ENCODE results near the gene PADI1. TPM values are rescaled to one million over a fixed set of nuclear protein-coding genes. Genes with fewer than 3 reads are reported as not detected.

PADI1 gene
- total and polyA plus RNA-seq, 2 donors (not counting 1 experiment from before 2014, with no cell fraction given) = not detected

DNA sequence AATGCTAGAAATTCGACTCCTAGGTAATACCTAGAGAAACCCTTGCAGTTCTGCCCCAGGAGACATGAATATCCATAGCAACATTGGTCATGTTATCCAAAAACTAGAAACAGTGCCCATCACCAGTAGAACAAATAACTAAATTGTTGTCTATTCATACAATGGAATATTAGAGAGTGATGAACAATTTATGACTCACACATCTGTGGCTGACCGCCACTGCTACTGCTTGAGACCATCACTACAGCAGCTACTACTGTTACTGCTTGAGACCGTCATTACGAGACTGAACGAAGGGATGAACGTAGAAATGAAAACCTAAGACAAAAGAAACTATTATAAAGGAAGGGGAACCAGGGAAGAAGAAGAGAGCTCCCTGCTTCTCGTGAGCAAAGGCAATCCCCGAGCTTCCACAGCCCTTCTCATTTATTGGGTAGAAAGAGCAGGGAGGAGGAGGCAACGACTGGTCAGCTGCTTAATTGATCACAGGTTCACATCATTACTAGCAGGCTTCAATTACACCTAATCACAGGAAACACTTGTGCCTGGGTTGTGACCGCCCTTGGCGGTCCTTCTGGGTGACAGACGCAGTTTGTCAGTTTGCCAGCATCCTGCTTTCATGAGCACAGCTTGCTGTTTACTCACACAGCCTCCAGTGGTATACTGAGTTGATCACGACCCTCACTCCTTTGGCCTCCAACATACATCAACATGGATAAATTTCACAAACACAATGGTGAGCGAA, 88.9 kb downstream of the PADI1 start:
- POLR2A ChIA-PET = no interaction called here
- TF ChIP-seq, protein P1, sequence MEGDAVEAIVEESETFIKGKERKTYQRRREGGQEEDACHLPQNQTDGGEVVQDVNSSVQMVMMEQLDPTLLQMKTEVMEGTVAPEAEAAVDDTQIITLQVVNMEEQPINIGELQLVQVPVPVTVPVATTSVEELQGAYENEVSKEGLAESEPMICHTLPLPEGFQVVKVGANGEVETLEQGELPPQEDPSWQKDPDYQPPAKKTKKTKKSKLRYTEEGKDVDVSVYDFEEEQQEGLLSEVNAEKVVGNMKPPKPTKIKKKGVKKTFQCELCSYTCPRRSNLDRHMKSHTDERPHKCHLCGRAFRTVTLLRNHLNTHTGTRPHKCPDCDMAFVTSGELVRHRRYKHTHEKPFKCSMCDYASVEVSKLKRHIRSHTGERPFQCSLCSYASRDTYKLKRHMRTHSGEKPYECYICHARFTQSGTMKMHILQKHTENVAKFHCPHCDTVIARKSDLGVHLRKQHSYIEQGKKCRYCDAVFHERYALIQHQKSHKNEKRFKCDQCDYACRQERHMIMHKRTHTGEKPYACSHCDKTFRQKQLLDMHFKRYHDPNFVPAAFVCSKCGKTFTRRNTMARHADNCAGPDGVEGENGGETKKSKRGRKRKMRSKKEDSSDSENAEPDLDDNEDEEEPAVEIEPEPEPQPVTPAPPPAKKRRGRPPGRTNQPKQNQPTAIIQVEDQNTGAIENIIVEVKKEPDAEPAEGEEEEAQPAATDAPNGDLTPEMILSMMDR (IDR thresholded peaks at IDR 0.05) = no peak
- no peak for TF ChIP-seq EZH2 (IDR thresholded peaks at IDR 0.05; ENCODE audit: borderline replicate concordance, insufficient read depth, low read depth, low read length, poor library complexity, severe bottlenecking)
- ATAC-seq (ENCODE audit: low read depth) = no peak
- H3K4me1 Mint-ChIP-seq = no peaks in the 10 kb centered on the region
- intact Hi-C loops (cut with micrococcal nuclease) = no loop called here
- no peak overlapping the region for H3K9ac ChIP-seq (ENCODE audit: low read length)
- H3K4me2 ChIP-seq (replicated peaks; ENCODE audit: low read depth, low read length, poor library complexity, severe bottlenecking) = no peak overlapping the region
- CTCF ChIA-PET = no interaction called here
- 48% methylated on average over 5 of the region's 14 CpGs for WGBS (ENCODE audit: insufficient coverage)
- peaks cover 0 to 9% (median 5%) of the 10 kb centered on the region in 4 experiments for H3K27me3 ChIP-seq (replicated peaks in 1 of 4; ENCODE audit: control extremely low read depth in 1 of 4, control insufficient read depth in 3 of 4, insufficient read depth in 4 of 4, low read length in 3 of 4)
- no peak overlapping the region for H3K4me3 Mint-ChIP-seq
- H3K27ac Mint-ChIP-seq = no peak overlapping the region
- no peaks in the 10 kb centered on the region for H3K36me3 ChIP-seq (replicated peaks in 1 of 2; ENCODE audit: control extremely low read depth in 1 of 2, control insufficient read depth in 1 of 2, extremely low read depth in 1 of 2, insufficient read depth in 2 of 2, low read length in 1 of 2)
- no peaks in the 10 kb centered on the region for H4K20me1 ChIP-seq (ENCODE audit: control insufficient read depth, insufficient read depth, low read length, poor library complexity, severe bottlenecking)
- H3K9me3 ChIP-seq (ENCODE audit: control extremely low read depth in 1 of 3, control insufficient read depth in 2 of 3, insufficient read depth in 1 of 3, low read length in 2 of 3) = no peaks in the 10 kb centered on the region
- no peaks in the 10 kb centered on the region for H3K79me2 ChIP-seq (ENCODE audit: control insufficient read depth, insufficient read depth, low read length)
- DNase-seq = no peak
- no peaks in the 10 kb centered on the region for H3K9me3 Mint-ChIP-seq (ENCODE audit: insufficient read depth)
- H2AFZ ChIP-seq (ENCODE audit: insufficient read depth, low read depth, low read length, poor library complexity, severe bottlenecking) = no peak overlapping the region
- no peaks in the 10 kb centered on the region for H3K4me1 ChIP-seq (ENCODE audit: control insufficient read depth in 2 of 2, insufficient read depth in 2 of 2, low read length in 2 of 2)
- no peak overlapping the region for H3K4me3 ChIP-seq (ENCODE audit: control extremely low read depth in 1 of 5, extremely low read depth in 1 of 5, insufficient read depth in 1 of 5, low read depth in 2 of 5, low read length in 4 of 5)
- no peak overlapping the region for H3K27ac ChIP-seq (ENCODE audit: low read length in 2 of 2)
- H3K27me3 Mint-ChIP-seq = peaks cover 41% of the 10 kb centered on the region

DNA sequence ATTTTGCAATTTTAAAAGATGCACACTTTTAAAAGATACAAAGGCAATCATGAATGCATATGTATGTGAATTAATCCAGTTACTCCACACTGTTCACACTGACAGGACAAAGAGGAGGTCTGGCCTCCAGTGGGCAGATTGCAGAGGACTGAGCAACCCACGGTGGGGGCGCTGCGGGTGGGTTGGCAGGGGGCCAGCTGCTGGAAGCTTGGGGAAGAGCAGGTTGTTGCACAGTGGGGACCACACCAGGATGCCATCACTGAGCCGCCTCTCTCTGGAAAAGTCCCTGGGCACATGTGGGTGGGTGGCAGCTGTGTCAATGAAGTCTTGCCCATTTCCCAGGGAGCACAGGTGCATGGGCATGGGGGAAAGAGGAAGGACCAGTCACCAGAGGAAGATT, 90.4 kb downstream of the PADI1 start:
- peaks cover 41% of the 10 kb centered on the region for H3K27me3 Mint-ChIP-seq
- Histone ChIP-seq H3K79me2 (ENCODE audit: control insufficient read depth, insufficient read depth, low read length) (no peaks in the 10 kb centered on the region), H3K9me3 (ENCODE audit: control extremely low read depth in 1 of 3, control insufficient read depth in 2 of 3, insufficient read depth in 1 of 3, low read length in 2 of 3) (peaks cover 0 to 4% (median 0%) of the 10 kb centered on the region in 3 donors), H3K4me1 (ENCODE audit: control insufficient read depth in 2 of 2, insufficient read depth in 2 of 2, low read length in 2 of 2) (no peaks in the 10 kb centered on the region), H3K4me3 (ENCODE audit: control extremely low read depth in 1 of 5, extremely low read depth in 1 of 5, insufficient read depth in 1 of 5, low read depth in 2 of 5, low read length in 4 of 5) (no peak overlapping the region), H2AFZ (ENCODE audit: insufficient read depth, low read depth, low read length, poor library complexity, severe bottlenecking) (no peak overlapping the region), H3K4me2 (replicated peaks; ENCODE audit: low read depth, low read length, poor library complexity, severe bottlenecking) (no peak overlapping the region), H3K36me3 (replicated peaks in 1 of 2; ENCODE audit: control extremely low read depth in 1 of 2, control insufficient read depth in 1 of 2, extremely low read depth in 1 of 2, insufficient read depth in 2 of 2, low read length in 1 of 2) (no peaks in the 10 kb centered on the region), H3K27ac (ENCODE audit: low read length in 2 of 2) (no peak overlapping the region), H3K27me3 (replicated peaks in 1 of 4; ENCODE audit: control extremely low read depth in 1 of 4, control insufficient read depth in 3 of 4, insufficient read depth in 4 of 4, low read length in 3 of 4) (peaks cover 0 to 9% (median 5%) of the 10 kb centered on the region in 4 experiments), H3K9ac (ENCODE audit: low read length) (no peak overlapping the region), H4K20me1 (ENCODE audit: control insufficient read depth, insufficient read depth, low read length, poor library complexity, severe bottlenecking) (no peaks in the 10 kb centered on the region)
- H3K27ac Mint-ChIP-seq = no peak overlapping the region
- ATAC-seq (ENCODE audit: low read depth) (no peak), DNase-seq (no peak)
- TF ChIP-seq EZH2 (IDR thresholded peaks at IDR 0.05; ENCODE audit: borderline replicate concordance, insufficient read depth, low read depth, low read length, poor library complexity, severe bottlenecking) = no peak
- TF ChIP-seq, protein P1 (IDR thresholded peaks at IDR 0.05) = no peak
- ChIA-PET POLR2A (no interaction called here), CTCF (no interaction called here)
- no peaks in the 10 kb centered on the region for H3K9me3 Mint-ChIP-seq (ENCODE audit: insufficient read depth)
- H3K4me1 Mint-ChIP-seq = no peaks in the 10 kb centered on the region
- H3K4me3 Mint-ChIP-seq = no peak overlapping the region
- intact Hi-C loops (cut with micrococcal nuclease) = no loop called here
- 75% methylated on average over 4 of the region's 4 CpGs for WGBS (ENCODE audit: insufficient coverage)

Data from B cell (primary cell).